Effector CD8-positive, alpha-beta T cell (primary cell): ENCODE data around the gene SYN1.
A peak's percentile ranks its signal among the peaks of the same experiment; 100 is the strongest.

ENCODE experiments used
- DNase-seq: peaks from one replicate; lab custom pipeline; 2025; lab: John Stamatoyannopoulos, UW

SYN1 gene

GRCh38 chrX:47573341-47574075 is 46.1 kb downstream of the SYN1 start:
- no peak for DNase-seq

DNA sequence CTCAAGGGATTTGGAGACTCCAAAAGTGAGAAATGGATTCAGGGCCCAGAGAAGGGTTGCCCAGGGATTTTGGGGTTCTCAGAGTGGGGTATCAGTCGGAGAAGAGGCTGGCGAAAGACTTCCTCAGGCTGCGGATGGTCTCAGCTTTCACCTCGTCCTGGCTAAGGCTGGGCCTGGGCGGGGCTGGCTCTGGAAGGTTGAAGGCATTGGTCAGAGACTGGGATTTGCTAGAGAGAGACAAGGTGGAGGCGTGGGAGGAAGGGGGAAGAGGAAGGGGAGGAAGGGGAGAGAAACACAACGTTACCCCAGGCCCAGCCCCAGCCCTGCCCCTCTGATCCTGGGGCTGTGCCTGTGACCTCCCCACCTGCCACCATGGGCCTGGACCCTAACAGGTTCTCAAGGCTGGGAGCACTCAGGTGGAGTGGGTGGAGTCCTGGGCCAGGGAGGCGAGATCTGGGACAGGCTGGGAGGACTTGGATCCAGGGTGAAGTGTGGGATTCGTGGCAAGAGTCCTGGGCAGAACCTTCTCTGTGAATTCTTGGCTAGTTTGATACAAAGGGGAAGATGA is 46.8 kb downstream of the SYN1 start:
- DNase-seq, result no peak

DNA sequence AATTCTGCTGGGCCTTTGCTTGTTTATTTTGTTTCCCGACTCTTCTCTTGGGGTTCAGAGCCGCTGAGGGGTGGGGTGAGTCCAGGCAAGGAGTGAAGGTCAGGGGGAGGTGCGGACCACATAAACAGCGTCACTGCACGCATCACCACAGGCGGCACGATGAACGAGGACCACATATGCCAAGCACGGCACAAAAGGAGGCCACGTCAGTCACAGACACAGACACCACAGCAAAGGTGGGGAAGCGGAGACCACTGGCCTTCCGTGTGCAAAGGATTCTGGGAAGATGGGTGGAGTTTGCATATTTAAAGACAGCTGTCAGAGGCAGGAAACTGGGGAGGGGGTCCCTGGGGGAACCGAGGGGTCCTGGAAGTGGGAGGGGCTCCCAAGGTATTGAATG is 47.8 kb downstream of the SYN1 start:
- DNase-seq, result no peak

DNA sequence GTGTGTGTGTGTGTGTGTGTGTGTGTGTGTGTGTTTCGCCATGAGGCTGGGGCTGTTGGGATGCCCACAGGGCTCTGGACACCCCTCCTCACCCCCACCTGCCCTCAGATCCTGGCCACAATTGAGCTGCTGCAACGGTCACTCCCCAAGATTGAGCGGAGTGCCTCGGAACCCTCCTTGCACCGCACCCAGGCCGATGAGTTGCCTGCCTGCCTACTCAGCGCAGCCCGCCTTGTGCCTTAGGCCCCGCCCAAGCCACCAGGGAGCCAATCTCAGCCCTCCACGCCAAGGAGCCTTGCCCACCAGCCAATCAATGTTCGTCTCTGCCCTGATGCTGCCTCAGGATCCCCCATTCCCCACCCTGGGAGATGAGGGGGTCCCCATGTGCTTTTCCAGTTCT is 48.4 kb downstream of the SYN1 start:
- DNase-seq, result no peak

GRCh38 chrX:47570794-47571193 is 48.9 kb downstream of the SYN1 start:
- DNase-seq, result no peak

DNA sequence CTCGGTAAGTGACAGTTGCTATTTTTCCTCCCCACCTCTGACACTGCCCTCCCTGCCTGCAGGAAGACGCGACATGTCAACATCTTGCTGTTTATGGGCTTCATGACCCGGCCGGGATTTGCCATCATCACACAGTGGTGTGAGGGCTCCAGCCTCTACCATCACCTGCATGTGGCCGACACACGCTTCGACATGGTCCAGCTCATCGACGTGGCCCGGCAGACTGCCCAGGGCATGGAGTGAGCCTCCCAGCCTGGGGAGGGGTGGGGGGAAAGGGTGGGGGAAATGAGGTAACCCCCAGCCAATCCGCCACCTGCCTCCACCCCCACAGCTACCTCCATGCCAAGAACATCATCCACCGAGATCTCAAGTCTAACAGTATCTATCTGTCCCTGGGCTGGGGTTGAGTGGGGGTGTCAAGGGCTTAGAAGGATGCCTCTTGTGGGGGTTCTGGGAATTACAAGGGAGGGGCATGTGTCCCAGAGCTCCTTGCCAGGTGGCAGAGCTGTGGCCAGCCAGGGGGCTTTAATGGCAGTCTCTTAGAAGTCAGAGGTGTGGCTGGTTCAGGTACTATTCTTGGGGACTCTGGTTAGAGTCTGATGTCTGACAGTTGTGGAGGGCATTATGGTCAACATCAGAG is 50.9 kb downstream of the SYN1 start:
- DNase-seq, result no peak

DNA sequence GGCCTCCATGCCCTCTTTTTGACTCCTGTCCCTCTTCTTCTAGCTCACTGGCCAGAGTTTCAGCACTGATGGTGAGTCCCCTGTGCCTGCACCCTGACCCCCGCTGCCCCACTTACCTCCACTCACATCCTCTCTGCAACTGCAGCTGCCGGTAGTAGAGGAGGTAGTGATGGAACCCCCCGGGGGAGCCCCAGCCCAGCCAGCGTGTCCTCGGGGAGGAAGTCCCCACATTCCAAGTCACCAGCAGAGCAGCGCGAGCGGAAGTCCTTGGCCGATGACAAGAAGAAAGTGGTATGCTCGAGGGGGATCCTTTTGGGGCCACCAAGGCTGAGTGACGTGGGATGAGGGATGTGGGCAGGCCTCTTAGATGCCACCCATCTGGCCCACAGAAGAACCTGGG is 52.8 kb downstream of the SYN1 start:
- DNase-seq, result no peak

DNA sequence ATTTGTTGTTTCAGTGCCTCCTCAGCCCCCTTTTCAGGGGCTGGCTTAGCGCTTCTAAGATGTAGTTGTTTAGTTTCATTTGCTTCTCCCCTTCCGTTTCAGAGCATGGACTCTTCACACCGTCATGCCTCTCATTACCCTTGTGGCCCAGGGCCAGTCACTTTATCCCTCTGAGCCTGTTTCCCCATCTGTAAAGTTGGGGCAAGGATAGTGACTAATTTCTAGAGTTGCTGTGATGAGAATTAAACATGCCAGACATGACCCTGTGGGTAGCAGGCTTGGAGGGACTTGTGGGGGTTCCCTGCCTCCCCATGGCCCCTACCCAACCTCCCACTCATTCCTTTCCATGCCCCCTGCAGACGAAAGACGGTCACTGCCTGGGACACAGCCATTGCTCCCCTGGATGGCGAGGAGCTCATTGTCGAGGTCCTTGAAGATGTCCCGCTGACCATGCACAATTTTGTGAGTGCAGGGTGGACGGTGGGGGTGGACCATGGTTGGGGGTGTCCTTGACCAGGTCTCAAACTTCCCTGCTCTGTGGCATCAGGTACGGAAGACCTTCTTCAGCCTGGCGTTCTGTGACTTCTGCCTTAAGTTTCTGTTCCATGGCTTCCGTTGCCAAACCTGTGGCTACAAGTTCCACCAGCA is 55.1 kb downstream of the SYN1 start:
- DNase-seq, result no peak

GRCh38 chrX:47563801-47564315 is 55.8 kb downstream of the SYN1 start:
- DNase-seq, result no peak

GRCh38 chrX:47562615-47563243 is 56.9 kb downstream of the SYN1 start:
- no peak for DNase-seq

GRCh38 chrX:47561659-47562151 is 58.0 kb downstream of the SYN1 start:
- DNase-seq, result no peak

DNA sequence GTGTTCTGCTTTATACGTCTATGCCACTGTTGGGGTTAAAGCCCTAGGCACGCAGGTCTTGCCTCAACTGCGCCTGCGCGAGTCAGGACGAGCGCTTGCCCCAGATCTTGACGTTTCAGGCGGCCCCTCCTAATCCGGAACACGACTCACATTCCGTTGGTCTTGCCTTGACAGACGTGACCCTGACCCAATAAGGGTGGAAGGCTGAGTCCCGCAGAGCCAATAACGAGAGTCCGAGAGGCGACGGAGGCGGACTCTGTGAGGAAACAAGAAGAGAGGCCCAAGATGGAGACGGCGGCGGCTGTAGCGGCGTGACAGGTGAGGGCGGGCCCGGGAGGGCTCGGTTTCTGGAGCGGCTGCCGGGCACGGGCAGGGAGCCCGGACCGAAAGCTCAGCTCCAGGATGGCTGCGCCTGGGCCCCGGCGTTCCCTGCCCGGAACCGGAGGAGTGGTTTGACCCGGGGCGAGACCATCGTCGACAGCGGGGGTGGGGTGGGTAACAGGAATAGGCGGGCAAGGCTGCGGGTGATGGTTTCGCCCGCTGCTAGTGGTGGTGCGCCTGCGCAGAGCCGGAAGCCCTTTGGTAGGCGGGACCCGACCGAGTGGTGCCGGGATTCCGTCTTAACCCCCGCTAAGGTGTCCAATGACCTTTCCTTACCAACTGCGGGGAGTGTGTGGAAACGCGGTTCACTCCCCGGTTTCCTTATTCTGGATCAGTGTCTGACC is 58.6 kb downstream of the SYN1 start, which contains the start of gene ARAF:
Gene ARAF (plus strand): TSS at position 272 of the 725 bp plus-strand sequence. CDS start 1,763 bp downstream, outside the sequence.
- peak; percentile 95 for DNase-seq

- DNase-seq, result no peak
These were observed 59.3 kb downstream of the SYN1 start for GRCh38 chrX:47560179-47560933.

DNA sequence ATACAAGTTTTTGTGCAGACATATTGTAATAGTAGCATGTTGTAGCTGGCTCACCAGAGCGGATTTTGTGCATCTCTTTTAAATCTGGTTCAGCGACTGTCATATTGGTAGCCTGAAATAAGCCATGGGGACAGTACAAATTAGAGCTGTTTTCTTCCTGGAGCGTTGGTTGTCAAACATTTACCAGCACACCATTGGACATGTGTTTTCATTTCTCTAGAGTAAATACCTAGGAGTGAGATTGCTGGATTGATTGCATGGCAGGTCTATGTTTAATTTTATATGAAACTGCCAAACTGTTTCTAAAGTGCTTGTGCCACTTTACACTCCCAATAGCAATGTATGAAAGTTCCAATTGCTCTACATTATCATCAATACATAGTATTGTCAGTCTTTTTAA is 61.2 kb downstream of the SYN1 start:
- DNase-seq, result no peak

DNA sequence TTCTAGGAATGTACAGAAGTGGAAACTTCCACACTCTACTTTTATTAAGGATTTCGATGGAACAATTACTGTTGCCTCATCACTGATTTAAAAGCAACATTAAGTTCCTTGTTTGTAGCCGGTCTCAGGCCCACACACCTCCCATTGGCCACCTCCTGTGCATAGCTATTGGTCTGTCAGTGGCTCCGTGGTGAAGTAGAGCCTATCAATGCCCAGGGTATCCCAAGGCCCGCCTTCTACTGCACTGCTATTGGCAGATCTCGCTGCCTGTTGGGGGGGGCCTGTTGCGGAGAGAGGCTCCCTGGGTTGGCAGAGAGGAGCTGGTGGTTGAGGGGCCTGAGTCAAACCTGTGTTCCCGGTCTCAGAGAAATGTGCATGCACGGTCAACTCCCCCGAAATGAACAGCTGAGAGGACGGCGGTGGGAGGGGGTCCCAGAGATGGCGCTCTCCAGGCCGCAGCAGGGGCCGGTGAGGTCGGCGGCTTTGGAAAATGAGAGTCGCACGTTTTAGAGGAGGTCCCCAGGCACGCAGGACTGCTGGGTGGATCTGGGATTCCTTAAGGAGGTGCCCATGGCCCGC is 63.5 kb downstream of the SYN1 start:
- DNase-seq, result peak; percentile 73

DNA sequence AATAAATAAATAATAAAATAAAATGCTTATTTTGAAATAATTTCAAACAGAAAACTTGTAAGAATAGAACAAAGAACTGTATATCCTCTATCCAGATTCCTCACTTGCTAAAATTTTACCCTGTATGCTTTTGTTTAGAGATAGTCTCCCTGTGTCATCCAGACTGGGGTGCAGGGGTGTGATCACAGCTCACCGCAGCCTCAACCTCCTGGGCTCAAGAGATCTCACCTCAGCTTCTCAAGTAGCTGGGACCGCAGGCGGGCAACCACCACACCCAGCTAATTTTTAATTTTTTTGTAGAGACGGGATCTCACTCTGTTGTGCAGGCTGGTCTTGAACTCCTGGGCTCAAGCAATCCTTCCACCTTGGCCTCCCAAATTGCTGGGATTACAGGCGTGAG is 76.2 kb downstream of the SYN1 start:
- no peak for DNase-seq

DNA sequence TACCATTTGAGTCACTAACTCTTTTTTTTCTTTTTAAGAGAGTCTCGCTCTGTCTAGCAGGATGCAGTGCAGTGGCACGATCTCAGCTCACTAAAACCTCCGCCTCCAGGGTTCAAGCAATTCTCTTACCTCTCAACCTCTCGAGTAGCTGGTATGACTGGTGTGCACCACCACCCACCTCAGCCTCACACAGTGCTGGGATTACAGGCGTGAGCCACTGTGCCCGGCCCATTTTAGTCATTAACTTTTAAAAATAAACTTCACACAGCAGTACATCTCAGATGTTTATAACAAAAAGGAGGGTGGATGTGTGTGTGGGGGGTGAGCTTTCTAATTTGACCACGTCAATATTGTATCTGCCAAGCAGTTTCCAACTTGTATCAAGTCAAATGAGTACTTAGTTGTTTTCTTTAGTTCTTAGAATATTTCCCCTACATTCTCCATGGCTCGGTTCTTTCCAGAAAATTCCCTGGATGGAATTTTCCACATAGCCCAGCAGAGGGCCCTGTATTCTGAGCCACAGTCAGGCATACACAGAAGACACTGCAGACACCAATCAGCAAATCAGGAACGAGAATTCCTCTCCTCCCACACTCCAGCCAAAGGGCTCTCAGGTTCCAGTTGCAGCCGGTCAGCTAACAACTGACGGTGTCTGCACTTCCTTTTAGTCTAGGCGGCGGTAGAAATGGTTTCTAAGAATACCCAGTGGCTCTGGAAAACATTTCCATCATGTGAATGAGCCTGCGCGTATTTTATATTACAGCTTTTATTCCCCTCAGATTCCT is 78.7 kb downstream of the SYN1 start:
- no peak for DNase-seq

GRCh38 chrX:47539860-47540259 is 79.8 kb downstream of the SYN1 start:
- no peak for DNase-seq

DNA sequence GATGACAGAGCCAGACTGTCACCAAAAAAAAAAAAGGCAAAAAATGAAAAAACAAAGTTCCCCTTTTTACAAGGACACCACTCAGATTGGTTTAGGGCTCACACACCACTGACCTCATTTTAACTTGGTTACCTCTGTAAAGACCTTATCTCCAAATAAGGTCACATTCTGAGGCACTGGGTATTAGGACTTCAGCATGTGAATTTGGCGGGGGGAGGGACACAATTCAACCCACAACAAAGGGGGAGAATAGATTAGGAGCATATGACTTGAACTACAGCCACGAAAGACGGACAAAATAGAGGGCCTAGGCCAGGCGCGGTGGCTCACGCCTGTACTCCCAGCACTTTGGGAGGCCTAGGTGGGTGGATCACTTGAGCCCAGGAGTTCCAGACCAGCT is 89.6 kb downstream of the SYN1 start:
- DNase-seq, result no peak
